GM18505 (cell line): Measurements from ENCODE around the gene ACADM.
"Not testable (repeated sequence)": the region's sequence is repeated elsewhere in the genome, so short reads cannot be mapped to it uniquely, and the experiment has no call there.

ENCODE experiments used
- ATAC-seq: cut with Tn5 transposase; IDR thresholded peaks from one replicate; pipeline ENCODE4 v1.9.1; 2021; ENCODE audit not compliant: unreplicated experiment
- POLR2A ChIP-seq: IDR thresholded peaks from 4 replicates; pipeline ENCODE4 v1.6.1; 2011; ENCODE audit warnings: borderline replicate concordance; ENCODE audit not compliant: insufficient read depth, insufficient read length; ENCODE audit errors: extremely low read depth

ACADM gene

DNA sequence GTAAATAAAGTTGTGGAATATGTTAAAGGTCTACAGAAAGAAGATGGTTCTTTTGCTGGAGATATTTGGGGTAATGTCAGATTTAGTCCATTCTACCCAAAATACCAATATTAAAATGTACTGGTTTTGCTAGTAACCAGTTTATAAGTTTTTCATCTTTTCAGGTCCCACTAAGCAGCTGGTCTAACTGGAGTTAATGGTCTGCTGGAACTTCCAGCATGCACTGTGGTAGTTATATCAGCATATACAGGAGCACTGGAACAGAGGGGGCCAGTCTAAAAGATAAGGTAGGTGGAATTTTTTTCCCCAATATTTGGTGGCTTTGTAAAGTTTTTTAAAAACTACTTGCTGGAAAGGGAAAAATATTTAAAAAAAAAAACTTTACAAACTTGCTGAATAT is 65.5 kb downstream of the ACADM start:
- no peak for ATAC-seq
- TF ChIP-seq POLR2A, result peak; percentile 3

DNA sequence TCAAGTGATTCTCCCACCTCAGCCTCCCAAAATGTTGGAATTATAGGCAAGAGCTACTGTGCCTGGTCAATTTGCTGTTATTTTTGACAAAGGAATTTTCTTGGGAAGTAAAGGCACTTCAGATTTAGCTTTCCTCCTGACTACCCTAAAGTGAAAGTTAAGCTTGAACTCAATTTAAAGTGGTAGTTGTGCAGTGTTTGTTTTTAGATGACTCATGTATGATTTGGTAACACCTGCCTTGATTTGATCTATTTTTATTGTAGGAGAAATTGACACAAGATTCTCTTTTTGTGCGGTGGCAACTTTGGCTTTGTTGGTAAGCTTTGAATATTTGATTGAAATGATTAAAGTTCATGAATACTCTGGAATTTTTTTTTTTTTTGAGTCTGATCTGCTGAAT is 66.5 kb downstream of the ACADM start:
- no peak for ATAC-seq
- no peak for TF ChIP-seq POLR2A

DNA sequence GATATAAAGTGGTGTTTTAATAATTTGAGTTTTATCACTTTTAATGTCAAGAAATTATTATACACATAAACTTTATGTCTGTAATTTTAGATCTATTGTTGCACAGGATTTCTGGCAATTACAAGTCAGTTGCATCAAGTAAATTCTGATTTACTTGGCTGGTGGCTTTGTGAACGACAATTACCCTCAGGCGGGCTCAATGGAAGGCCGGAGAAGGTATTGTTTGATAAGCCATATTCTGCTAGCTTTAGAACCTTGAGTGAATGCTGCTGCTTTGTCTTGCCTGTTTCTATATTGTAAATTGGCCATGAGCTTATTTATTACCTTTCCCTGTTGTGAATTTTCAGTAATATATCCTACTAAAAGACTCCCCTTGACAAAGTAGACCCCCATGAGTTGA is 67.6 kb downstream of the ACADM start:
- no peak for ATAC-seq
- TF ChIP-seq POLR2A, result no peak

- TF ChIP-seq POLR2A, result no peak
- no peak for ATAC-seq
Measured at GRCh38 chr1:75794382-75794781, 69.9 kb downstream of the ACADM start.

DNA sequence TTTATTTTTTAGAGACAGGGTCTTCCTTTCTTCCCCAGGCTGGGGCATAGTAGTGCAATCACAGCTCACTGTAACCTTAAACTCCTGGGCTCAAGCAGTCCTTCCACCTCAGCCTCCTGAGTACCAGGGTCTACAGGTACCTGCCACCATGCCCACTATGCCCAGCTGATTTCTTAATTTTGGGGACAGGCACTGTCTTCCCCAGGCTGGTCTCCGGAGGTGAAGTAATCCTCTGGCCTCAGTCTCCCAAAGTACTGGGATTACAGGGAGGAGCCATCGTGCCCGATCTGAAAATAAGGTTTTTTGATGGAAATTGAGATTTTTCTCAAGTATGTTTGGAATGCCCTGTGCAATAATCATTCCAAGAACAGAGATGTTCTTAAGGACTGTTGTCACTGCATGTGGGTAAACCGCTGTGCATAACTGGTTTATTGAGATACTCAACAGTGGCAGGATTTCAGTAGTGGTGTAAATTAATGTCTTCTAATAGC is 71.2 kb downstream of the ACADM start:
- ATAC-seq, result no peak
- no peak for TF ChIP-seq POLR2A

DNA sequence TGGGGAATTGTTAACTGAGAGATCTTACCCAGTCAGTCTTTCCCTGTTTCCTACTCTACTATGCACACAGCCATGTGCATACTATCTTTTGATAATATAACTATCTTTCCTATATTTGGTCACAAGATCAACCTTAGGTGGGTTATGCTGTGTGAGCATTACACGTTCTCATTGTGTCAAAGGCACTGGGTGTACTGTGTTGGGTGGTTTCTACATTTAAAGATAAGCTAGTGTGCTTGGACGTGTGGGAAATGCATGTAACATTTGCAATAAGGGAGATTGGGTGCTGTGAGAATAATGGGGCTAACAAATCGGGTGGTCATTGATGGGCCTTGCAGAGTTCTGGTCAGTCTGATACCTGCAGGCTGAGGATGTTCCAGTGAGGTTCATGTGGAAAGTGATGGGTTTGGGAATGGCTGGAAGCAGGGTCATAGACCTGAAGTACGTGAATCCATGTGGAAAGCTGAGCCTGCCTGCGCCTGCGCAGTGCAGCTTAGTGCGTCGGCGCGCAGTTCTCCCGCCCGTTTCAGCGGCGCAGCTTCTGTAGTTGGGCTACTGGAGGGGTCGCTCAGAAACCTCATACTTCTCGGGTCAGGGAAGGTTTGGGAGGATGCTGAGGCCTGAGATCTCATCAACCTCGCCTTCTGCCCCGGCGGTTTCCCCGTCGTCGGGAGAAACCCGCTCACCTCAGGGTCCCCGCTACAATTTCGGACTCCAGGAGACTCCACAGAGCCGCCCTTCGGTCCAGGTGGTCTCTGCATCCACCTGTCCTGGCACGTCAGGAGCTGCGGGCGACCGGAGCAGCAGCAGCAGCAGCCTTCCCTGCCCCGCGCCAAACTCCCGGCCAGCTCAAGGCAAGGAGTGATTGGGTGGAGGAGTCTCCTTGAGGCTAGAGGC is 72.1 kb downstream of the ACADM start, which contains the start of gene MSH4:
Gene MSH4, plus strand, starts transcription at position 507 of the 897 bp plus-strand sequence. Its CDS starts 104 bp downstream, at position 611.
- peak; percentile 60 for TF ChIP-seq POLR2A
- ATAC-seq, result no peak

- TF ChIP-seq POLR2A, result no peak
- ATAC-seq, result no peak
Measured at GRCh38 chr1:75797273-75797588, 72.7 kb downstream of the ACADM start.

DNA sequence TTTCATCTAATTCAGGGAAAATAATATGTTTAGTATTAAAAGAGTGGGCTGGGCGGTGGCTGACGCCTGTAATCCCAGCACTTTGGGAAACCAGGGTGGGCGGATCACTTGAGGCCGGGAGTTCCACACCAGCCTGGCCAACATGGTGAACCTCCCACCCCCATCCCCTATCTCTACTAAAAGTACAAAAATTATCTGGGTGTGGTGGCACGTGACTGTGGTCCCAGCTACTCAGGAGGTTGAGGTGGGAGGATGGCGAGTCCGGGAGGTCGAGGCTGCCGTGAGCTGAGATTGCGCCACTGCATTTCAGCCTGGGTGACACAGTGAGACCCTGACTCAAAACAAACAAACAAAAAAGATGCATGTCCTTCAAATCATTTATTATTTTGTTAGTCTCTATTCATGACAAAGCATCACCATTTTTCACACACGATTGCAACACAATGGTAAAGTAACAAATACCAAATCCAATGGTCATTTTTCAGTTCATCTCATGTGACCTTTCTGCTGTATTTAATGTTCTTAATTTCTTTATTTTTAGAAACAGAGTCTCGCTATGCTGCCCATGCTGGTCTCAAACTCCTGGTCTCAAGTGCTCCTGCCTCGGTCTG is 73.2 kb downstream of the ACADM start:
- no peak for TF ChIP-seq POLR2A
- no peak for ATAC-seq

DNA sequence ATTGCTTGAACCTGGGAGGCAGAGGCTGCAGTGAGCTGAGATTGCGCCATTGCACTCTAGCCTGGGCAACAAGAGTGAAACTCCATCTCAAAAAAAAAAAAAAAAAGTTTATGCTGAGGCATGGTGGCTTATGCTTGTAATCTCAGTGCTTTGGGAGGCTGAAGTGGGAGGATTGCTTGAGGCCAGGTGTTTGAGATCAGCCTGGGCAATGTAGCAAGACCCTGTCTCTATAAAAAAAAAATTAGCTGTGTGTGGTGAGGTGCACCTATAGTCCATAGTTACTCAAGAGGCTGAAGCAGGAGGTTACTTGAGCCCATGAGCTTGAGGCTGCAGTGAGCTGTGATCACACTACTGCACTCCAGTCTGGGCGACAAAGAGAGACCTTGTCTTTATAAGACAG is 77.0 kb downstream of the ACADM start:
- not testable (repeated sequence) for ATAC-seq

GRCh38 chr1:75808921-75809320 is 84.4 kb downstream of the ACADM start:
- TF ChIP-seq POLR2A, result no peak
- ATAC-seq, result no peak

GRCh38 chr1:75810113-75810512 is 85.6 kb downstream of the ACADM start:
- ATAC-seq, result not testable (repeated sequence)

DNA sequence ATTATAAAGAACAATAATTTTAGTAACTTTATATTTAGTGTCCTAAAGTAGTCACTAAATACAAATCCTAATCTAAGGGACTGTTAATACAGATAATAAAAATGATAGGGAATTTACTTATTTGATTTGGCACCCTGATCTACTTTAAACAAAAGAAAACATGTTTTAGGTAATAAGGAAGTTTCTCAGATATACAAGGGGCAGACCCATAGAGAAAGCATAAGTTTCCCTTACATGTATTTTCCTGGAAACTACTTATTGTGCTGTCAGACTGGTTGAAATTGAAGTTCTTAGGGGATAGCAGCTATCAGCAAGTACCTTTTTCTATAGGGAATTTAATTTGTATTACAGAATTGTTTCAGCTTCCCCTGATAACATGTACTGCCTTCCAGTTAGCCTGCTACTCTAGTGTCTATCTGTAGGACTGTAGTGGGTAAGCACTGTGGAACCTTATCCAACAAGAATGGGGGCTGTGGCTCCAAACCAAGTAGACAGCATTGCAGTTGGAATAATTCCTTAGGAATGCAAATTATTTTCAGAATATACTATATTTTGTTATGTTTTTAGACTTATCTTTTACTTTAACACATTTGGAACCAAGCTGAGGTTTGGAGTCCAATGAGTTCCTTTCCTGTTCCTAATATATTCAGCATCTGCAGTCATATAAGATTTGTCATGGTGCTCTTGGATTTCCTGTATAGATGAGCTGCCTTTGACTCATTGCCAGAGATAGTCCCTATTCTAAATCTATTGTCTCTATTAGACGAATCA is 86.9 kb downstream of the ACADM start:
- no peak for TF ChIP-seq POLR2A
- ATAC-seq, result no peak

- TF ChIP-seq POLR2A, result no peak
- no peak for ATAC-seq
Measured at GRCh38 chr1:75812065-75812464, 87.6 kb downstream of the ACADM start.
